Endothelial cell of umbilical vein (primary cell): ENCODE results near the gene ELAC2. TPM values are rescaled to one million over a fixed set of nuclear protein-coding genes. Genes with fewer than 3 reads are reported as not detected.

Source experiments
- BruUV-seq: library from RNA; stranded (reverse); fragments of 400-500 nt; replicated peaks from 2 replicates; lab custom pipeline; 2021; lab: Mats Ljungman, UMichigan
- CTCF ChIA-PET: fragments of 300-600, 350-600 bp; sonication (Branson Sonifier 250); formaldehyde crosslinking; loops from one replicate; lab custom pipeline; 2021; ENCODE audit warnings: antibody characterized with exemption, inconsistent platforms; lab: Charles Lee
- POLR2A ChIA-PET: fragments of 300-600, 350-600 bp; sonication (Branson Sonifier 250); formaldehyde crosslinking; loops from one replicate; lab custom pipeline; 2021; ENCODE audit warnings: antibody characterized with exemption, inconsistent platforms; lab: Charles Lee
- DNase-seq: peaks from one replicate; pipeline ENCODE4 v3.0.0-alpha.2; 2011; ENCODE audit warnings: low read depth, low spot score
- FAIRE-seq: peaks from 2 replicates; lab custom pipeline; 2011; peaks lifted over from hg19 to GRCh38; lab: Jason Lieb, UNC
- H2AFZ ChIP-seq: 2 replicates; pipeline ENCODE4 v1.6.0; 2012; ENCODE audit warnings: low read depth, low read length, control low read depth, inconsistent platforms
- H3K27ac ChIP-seq: 2 replicates; pipeline ENCODE4 v1.5.1; 2011; ENCODE audit warnings: low read depth, mild to moderate bottlenecking, control low read depth, low read length, moderate library complexity; ENCODE audit not compliant: insufficient read depth
- H3K27me3 ChIP-seq, 2 experiments: 2 replicates each; pipeline versions ENCODE4 v1.6.0 to v1.6.1; 2011; ENCODE audit warnings: low read length in 2 of 2, mixed read lengths in 1 of 2; ENCODE audit not compliant: control insufficient read depth in 2 of 2, insufficient read depth in 2 of 2
- H3K36me3 ChIP-seq, 2 experiments: 2 replicates in 1 of 2; 3 replicates in 1 of 2; pipeline ENCODE4 v1.5.1; 2011; ENCODE audit warnings: low read length in 2 of 2, mild to moderate bottlenecking in 1 of 2, moderate library complexity in 1 of 2; ENCODE audit not compliant: control insufficient read depth in 2 of 2, insufficient read depth in 2 of 2; ENCODE audit errors: extremely low read depth in 1 of 2
- H3K4me1 ChIP-seq: 3 replicates; pipeline ENCODE4 v1.5.1; 2011; ENCODE audit warnings: mild to moderate bottlenecking, low read length; ENCODE audit not compliant: control insufficient read depth, insufficient read depth; ENCODE audit errors: extremely low read depth
- H3K4me2 ChIP-seq: 2 replicates; pipeline ENCODE4 v1.6.1; 2011; ENCODE audit warnings: low read length, control low read depth, mixed read lengths; ENCODE audit not compliant: insufficient read depth
- H3K4me3 ChIP-seq, 3 experiments: fragments of 200-600 bp in 1 of 3; sonication (generic), shearing (Covaris generic) in 1 of 3; replicated peaks in 1 of 3; 2 replicates each; pipeline ENCODE4 v1.5.1; 2011 to 2016; ENCODE audit warnings: control low read depth in 3 of 3, low read length in 3 of 3, mild to moderate bottlenecking in 2 of 3, inconsistent platforms in 1 of 3, low read depth in 1 of 3, moderate library complexity in 1 of 3; ENCODE audit not compliant: insufficient read depth in 1 of 3
- H3K79me2 ChIP-seq: 2 replicates; pipeline ENCODE4 v1.6.0; 2012; ENCODE audit warnings: low read length, inconsistent platforms; ENCODE audit not compliant: control insufficient read depth, insufficient read depth
- H3K9ac ChIP-seq: replicated peaks from 2 replicates; pipeline ENCODE3; 2011; ENCODE audit warnings: low read length, control low read depth; ENCODE audit not compliant: insufficient read depth; ENCODE audit errors: extremely low read depth
- H3K9me1 ChIP-seq: replicated peaks from 3 replicates; pipeline ENCODE4 v1.6.0; 2011; ENCODE audit warnings: mild to moderate bottlenecking, low read length; ENCODE audit not compliant: control insufficient read depth, insufficient read depth; ENCODE audit errors: extremely low read depth
- H3K9me3 ChIP-seq: replicated peaks from 2 replicates; pipeline ENCODE4 v1.5.1; 2012; ENCODE audit warnings: low read length, inconsistent platforms; ENCODE audit not compliant: control insufficient read depth, insufficient read depth
- H4K20me1 ChIP-seq: replicated peaks from 2 replicates; pipeline ENCODE3; 2011; ENCODE audit warnings: mild to moderate bottlenecking, low read length; ENCODE audit not compliant: control insufficient read depth, insufficient read depth; ENCODE audit errors: extremely low read depth
- EZH2 ChIP-seq: IDR thresholded peaks from 2 replicates; pipeline ENCODE4 v1.6.1; 2012; ENCODE audit warnings: borderline replicate concordance, low read depth, mild to moderate bottlenecking, moderate library complexity, low read length, inconsistent platforms; ENCODE audit not compliant: severe bottlenecking
- FOS ChIP-seq: IDR thresholded peaks from 2 replicates; pipeline ENCODE4 v1.6.1; 2011; ENCODE audit warnings: mild to moderate bottlenecking, low read length, moderate library complexity, borderline replicate concordance; ENCODE audit not compliant: insufficient read depth
- GATA2 ChIP-seq: IDR thresholded peaks from 2 replicates; pipeline ENCODE4 v1.7.0; 2011; ENCODE audit warnings: low read depth, mild to moderate bottlenecking, moderate library complexity, mixed read lengths, low read length; ENCODE audit not compliant: insufficient read length, insufficient read depth
- JUN ChIP-seq: IDR thresholded peaks from 2 replicates; pipeline ENCODE4 v1.6.1; 2011; ENCODE audit warnings: borderline replicate concordance, low read depth; ENCODE audit not compliant: insufficient read length, insufficient read depth
- MYC ChIP-seq: IDR thresholded peaks from one replicate; pipeline ENCODE4 v1.6.1; 2011; ENCODE audit warnings: mild to moderate bottlenecking, low read depth, low read length
- POLR2A ChIP-seq: IDR thresholded peaks from 2 replicates; pipeline ENCODE4 v1.6.1; 2012; ENCODE audit warnings: low read depth, mild to moderate bottlenecking, control low read depth, low read length
- POLR2AphosphoS5 ChIP-seq: IDR thresholded peaks from 2 replicates; pipeline ENCODE4 v1.6.1; 2012; ENCODE audit warnings: low read depth, mild to moderate bottlenecking, control low read depth, low read length, moderate library complexity; ENCODE audit not compliant: insufficient read depth
- dilution Hi-C: fragments of 300-500 bp; cut with MboI; formaldehyde crosslinking; loops from one replicate; pipeline ENCODE4 v1.15.0; 2019; ENCODE audit warnings: low sequenced_read_pairs; ENCODE audit not compliant: extremely low pct_ligation_motif_present
- intact Hi-C: fragments of 100-400 bp; cut with micrococcal nuclease; formaldehyde crosslinking; loops from one replicate; pipeline ENCODE4 v1.10.0; 2022
- polyA plus RNA-seq, 4 experiments: library from polyadenylated mRNA; depleted of rRNA in 3 of 4; stranded (reverse) in 3 of 4; unstranded in 1 of 4; fragments of >200 nt; gene quantifications; 2 replicates each; pipeline versions ENCODE4 v1.2.1 to v1.2.3, GENCODE V29; 2011 to 2012; ENCODE audit warnings: missing spikeins in 1 of 4
- total RNA-seq: library from RNA; stranded (reverse); gene quantifications from 2 replicates; pipeline ENCODE4 v1.2.3, GENCODE V29; 2021
- TF ChIP-seq, protein P1 (sequence below): IDR thresholded peaks from 2 replicates; pipeline ENCODE4 v1.6.1; 2011; ENCODE audit not compliant: insufficient read depth, insufficient read length
- TF ChIP-seq, protein P2 (sequence below), 2 donors: IDR thresholded peaks; 1 replicate in 1 of 2; 2 replicates in 1 of 2; pipeline ENCODE4 v1.5.1; 2011; ENCODE audit warnings: low read length in 2 of 2, mild to moderate bottlenecking in 2 of 2, moderate library complexity in 2 of 2, control low read depth in 1 of 2, inconsistent platforms in 1 of 2, low read depth in 1 of 2; ENCODE audit not compliant: insufficient read depth in 1 of 2; ENCODE audit errors: extremely low read depth in 1 of 2

Gene ELAC2
- total and polyA plus RNA-seq, 2 donors (not counting 3 experiments of a cell fraction or from before 2014, with no cell fraction given), result 64.8 to 75.9 TPM

DNA sequence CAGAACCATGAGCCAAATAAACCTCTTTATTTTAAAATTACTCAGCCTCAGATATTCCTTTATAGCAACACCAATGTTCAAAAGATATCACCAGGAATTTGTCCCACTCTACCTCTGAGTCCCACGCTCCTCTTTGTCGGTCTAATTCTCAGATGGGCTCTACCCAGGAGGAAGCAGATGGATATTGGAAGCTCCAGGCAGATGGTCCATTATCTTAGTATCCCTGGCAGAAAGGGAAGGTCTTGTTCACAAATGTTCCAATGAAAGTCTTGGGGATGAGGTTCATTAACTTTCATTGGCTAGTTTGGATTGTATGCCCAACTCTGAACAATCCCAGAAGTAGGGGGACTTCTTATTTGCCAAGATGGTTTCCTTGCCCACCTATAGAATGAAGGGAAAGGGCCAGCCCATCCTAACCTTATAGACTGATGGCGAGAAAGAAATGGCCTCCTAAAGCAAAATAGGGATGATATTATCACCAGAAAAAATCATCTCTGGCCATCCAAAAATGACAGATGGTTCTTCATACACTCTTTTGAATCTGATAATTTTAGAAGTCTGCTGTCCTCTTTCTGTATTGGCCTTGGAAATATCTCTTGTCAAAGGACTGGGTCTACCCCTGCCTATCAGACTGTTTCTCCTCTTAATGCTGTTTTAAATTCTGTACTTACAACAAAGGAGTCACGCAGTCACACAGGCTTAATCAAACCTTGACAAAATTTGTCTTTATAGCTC, 21.3 kb upstream of the ELAC2 start:
- FAIRE-seq, result no peak
- intact Hi-C loops, result no loop called here

More for the DNA sequence above, 21.3 kb upstream of the ELAC2 start:
- BruUV-seq, result no TSS peak
- Histone ChIP-seq H3K27ac (no peak overlapping the region), H3K4me2 (no peak overlapping the region), H3K36me3 (no peaks in the 10 kb centered on the region), H3K4me3 (no peak overlapping the region), H3K9me3 (no peaks in the 10 kb centered on the region), H3K79me2 (no peaks in the 10 kb centered on the region), H3K4me1 (no peaks in the 10 kb centered on the region), H2AFZ (no peak overlapping the region), H3K9me1 (no peaks in the 10 kb centered on the region), H3K9ac (no peak overlapping the region), H3K27me3 (no peaks in the 10 kb centered on the region), H4K20me1 (no peaks in the 10 kb centered on the region)
- ChIA-PET CTCF (interaction anchor here (1.1 to 3.8 kb wide), 3 partner anchors 8 to 10 kb away, joined by 3 to 12 read pairs (median 7); no protein-coding TSS in a partner anchor), POLR2A (no interaction called here)
- no peak for DNase-seq
- dilution Hi-C loops, result no loop called here
- TF ChIP-seq POLR2AphosphoS5, result no peak
- no peak for TF ChIP-seq MYC
- TF ChIP-seq GATA2, result no peak
- TF ChIP-seq, protein P1, sequence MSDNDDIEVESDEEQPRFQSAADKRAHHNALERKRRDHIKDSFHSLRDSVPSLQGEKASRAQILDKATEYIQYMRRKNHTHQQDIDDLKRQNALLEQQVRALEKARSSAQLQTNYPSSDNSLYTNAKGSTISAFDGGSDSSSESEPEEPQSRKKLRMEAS, result no peak
- no peak for TF ChIP-seq POLR2A
- TF ChIP-seq EZH2, result no peak
- no peak for TF ChIP-seq FOS
- TF ChIP-seq, protein P2, sequence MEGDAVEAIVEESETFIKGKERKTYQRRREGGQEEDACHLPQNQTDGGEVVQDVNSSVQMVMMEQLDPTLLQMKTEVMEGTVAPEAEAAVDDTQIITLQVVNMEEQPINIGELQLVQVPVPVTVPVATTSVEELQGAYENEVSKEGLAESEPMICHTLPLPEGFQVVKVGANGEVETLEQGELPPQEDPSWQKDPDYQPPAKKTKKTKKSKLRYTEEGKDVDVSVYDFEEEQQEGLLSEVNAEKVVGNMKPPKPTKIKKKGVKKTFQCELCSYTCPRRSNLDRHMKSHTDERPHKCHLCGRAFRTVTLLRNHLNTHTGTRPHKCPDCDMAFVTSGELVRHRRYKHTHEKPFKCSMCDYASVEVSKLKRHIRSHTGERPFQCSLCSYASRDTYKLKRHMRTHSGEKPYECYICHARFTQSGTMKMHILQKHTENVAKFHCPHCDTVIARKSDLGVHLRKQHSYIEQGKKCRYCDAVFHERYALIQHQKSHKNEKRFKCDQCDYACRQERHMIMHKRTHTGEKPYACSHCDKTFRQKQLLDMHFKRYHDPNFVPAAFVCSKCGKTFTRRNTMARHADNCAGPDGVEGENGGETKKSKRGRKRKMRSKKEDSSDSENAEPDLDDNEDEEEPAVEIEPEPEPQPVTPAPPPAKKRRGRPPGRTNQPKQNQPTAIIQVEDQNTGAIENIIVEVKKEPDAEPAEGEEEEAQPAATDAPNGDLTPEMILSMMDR (IDR thresholded peaks at IDR 0.05; ENCODE audit: extremely low read depth in 1 of 2, insufficient read depth in 1 of 2, low read depth in 1 of 2, low read length in 2 of 2), result no peak
- no peak for TF ChIP-seq JUN
